ENCODE measurements around the gene ALKBH3.

ALKBH3 gene

GRCh38 chr11:43861141-43861540, 19.5 kb upstream of the ALKBH3 start:
- Histone ChIP-seq H3K9ac (ENCODE audit: low read depth, low read length) (no peak overlapping the region), H3K36me3 (ENCODE audit: control insufficient read depth, insufficient read depth, low read length) (no peaks in the 10 kb centered on the region), H3K4me3 (ENCODE audit: low read depth, low read length) (no peak overlapping the region), H3K9me3 (ENCODE audit: control insufficient read depth, insufficient read depth, low read length) (no peaks in the 10 kb centered on the region), H3K27me3 (ENCODE audit: control insufficient read depth, insufficient read depth, low read length) (no peaks in the 10 kb centered on the region), H3K4me1 (ENCODE audit: control insufficient read depth, insufficient read depth, low read length) (no peaks in the 10 kb centered on the region)

GRCh38 chr11:43866520-43866919, 14.1 kb upstream of the ALKBH3 start:
- H3K4me3 ChIP-seq (ENCODE audit: low read depth, low read length): no peak overlapping the region
- H3K4me1 ChIP-seq (ENCODE audit: control insufficient read depth, insufficient read depth, low read length): no peaks in the 10 kb centered on the region
- H3K9me3 ChIP-seq (ENCODE audit: control insufficient read depth, insufficient read depth, low read length): no peaks in the 10 kb centered on the region
- H3K36me3 ChIP-seq (ENCODE audit: control insufficient read depth, insufficient read depth, low read length): no peaks in the 10 kb centered on the region
- no peak overlapping the region for H3K9ac ChIP-seq (ENCODE audit: low read depth, low read length)
- H3K27me3 ChIP-seq (ENCODE audit: control insufficient read depth, insufficient read depth, low read length): peaks cover 15% of the 10 kb centered on the region

DNA sequence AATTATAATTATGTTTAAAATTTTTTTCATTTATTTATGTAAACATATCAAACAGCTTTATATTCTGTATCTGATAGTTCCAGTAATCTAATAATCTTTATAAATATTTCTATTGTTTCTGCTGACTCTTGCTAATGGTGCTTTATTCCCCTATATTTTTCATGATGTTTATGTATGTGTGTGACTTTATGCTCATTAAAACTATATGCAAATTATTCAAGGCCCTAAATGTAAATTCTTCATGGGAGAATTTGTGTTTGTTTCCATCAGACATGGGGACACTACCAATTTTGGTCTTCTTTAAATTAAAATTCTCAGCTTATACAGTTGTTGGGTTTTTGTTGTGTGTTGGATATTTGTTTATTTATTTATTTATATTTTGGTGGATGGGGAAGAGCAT, 13.7 kb upstream of the ALKBH3 start:
- no peak overlapping the region for H3K4me3 ChIP-seq (ENCODE audit: low read depth, low read length)
- no peak overlapping the region for H3K9ac ChIP-seq (ENCODE audit: low read depth, low read length)
- peaks cover 15% of the 10 kb centered on the region for H3K27me3 ChIP-seq (ENCODE audit: control insufficient read depth, insufficient read depth, low read length)
- no peaks in the 10 kb centered on the region for H3K36me3 ChIP-seq (ENCODE audit: control insufficient read depth, insufficient read depth, low read length)
- H3K9me3 ChIP-seq (ENCODE audit: control insufficient read depth, insufficient read depth, low read length): no peaks in the 10 kb centered on the region
- no peaks in the 10 kb centered on the region for H3K4me1 ChIP-seq (ENCODE audit: control insufficient read depth, insufficient read depth, low read length)

GRCh38 chr11:43868852-43869567, 11.6 kb upstream of the ALKBH3 start:
- no peak overlapping the region for H3K4me3 ChIP-seq (ENCODE audit: low read depth, low read length)
- no peaks in the 10 kb centered on the region for H3K9me3 ChIP-seq (ENCODE audit: control insufficient read depth, insufficient read depth, low read length)
- no peaks in the 10 kb centered on the region for H3K4me1 ChIP-seq (ENCODE audit: control insufficient read depth, insufficient read depth, low read length)
- no peaks in the 10 kb centered on the region for H3K36me3 ChIP-seq (ENCODE audit: control insufficient read depth, insufficient read depth, low read length)
- peaks cover 23% of the 10 kb centered on the region for H3K27me3 ChIP-seq (ENCODE audit: control insufficient read depth, insufficient read depth, low read length)
- no peak overlapping the region for H3K9ac ChIP-seq (ENCODE audit: low read depth, low read length)

DNA sequence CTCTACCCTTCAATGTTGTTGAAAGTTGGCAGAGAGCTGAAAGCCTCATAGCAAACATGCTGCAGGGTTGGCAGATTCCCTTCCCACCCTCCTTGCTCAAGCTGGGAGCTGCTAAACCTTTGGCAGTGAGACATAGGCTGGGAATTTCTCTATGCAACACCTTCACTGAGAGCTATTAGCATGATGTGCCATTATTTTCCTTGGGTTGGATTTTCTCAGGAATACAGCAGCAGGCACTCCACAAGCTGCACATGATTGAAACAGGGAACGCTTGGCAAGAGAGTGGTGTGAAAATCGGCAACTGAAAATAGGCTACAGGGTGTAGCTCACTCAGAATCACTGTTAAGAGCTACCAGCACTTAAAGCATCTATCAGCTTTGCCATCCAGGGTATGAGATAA, 9.6 kb upstream of the ALKBH3 start:
- Histone ChIP-seq H3K27me3 (ENCODE audit: control insufficient read depth, insufficient read depth, low read length) (peaks cover 31% of the 10 kb centered on the region), H3K9me3 (ENCODE audit: control insufficient read depth, insufficient read depth, low read length) (no peaks in the 10 kb centered on the region), H3K4me3 (ENCODE audit: low read depth, low read length) (no peak overlapping the region), H3K36me3 (ENCODE audit: control insufficient read depth, insufficient read depth, low read length) (no peaks in the 10 kb centered on the region), H3K4me1 (ENCODE audit: control insufficient read depth, insufficient read depth, low read length) (no peaks in the 10 kb centered on the region), H3K9ac (ENCODE audit: low read depth, low read length) (no peak overlapping the region)

DNA sequence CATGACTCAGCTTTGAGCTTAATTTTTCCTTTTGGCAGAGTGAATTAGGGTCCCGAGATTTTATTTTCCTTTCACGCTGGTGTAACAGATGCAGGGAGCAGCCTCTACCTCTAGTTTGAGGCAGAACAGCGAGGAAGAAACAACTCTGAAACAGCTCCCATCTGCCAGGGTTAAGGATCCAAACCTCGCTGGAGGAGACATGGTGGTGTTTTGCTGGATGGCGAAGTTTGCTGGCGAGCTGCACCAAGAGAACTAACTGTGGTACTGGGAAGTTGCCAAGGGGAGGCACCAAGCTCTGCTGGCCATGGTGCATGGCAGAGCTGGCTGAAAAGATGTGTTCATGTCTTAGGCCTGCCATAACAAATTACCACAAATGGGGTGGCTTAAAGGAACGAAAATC, 7.6 kb upstream of the ALKBH3 start:
- Histone ChIP-seq H3K4me3 (ENCODE audit: low read depth, low read length) (no peak overlapping the region), H3K4me1 (ENCODE audit: control insufficient read depth, insufficient read depth, low read length) (no peaks in the 10 kb centered on the region), H3K9ac (ENCODE audit: low read depth, low read length) (no peak overlapping the region), H3K9me3 (ENCODE audit: control insufficient read depth, insufficient read depth, low read length) (no peaks in the 10 kb centered on the region), H3K36me3 (ENCODE audit: control insufficient read depth, insufficient read depth, low read length) (no peaks in the 10 kb centered on the region), H3K27me3 (ENCODE audit: control insufficient read depth, insufficient read depth, low read length) (peaks cover 41% of the 10 kb centered on the region)

DNA sequence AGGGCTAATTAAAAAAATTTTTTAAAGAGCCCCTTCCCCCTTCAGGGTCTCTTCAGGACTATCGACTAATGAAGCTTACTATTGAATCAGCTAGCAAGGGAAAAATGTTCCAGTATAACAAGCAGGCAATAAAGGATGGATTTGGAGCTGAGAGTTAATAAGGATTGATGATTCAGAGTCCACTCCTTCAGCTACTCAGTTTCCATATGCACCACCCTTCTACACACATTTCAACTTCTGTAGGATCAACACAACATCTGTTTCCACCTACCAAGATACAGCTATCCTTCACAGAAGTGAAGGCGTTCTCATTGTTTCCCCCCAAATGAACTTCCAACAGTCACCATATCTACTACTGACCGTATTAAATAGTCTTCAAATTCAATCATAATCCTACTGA, 6.6 kb upstream of the ALKBH3 start:
- peaks cover 48% of the 10 kb centered on the region for H3K27me3 ChIP-seq (ENCODE audit: control insufficient read depth, insufficient read depth, low read length)
- no peak overlapping the region for H3K9ac ChIP-seq (ENCODE audit: low read depth, low read length)
- no peaks in the 10 kb centered on the region for H3K4me1 ChIP-seq (ENCODE audit: control insufficient read depth, insufficient read depth, low read length)
- H3K9me3 ChIP-seq (ENCODE audit: control insufficient read depth, insufficient read depth, low read length): no peaks in the 10 kb centered on the region
- no peaks in the 10 kb centered on the region for H3K36me3 ChIP-seq (ENCODE audit: control insufficient read depth, insufficient read depth, low read length)
- no peak overlapping the region for H3K4me3 ChIP-seq (ENCODE audit: low read depth, low read length)

- Histone ChIP-seq H3K9ac (ENCODE audit: low read depth, low read length) (no peak overlapping the region), H3K36me3 (ENCODE audit: control insufficient read depth, insufficient read depth, low read length) (no peaks in the 10 kb centered on the region), H3K4me1 (ENCODE audit: control insufficient read depth, insufficient read depth, low read length) (no peaks in the 10 kb centered on the region), H3K9me3 (ENCODE audit: control insufficient read depth, insufficient read depth, low read length) (no peaks in the 10 kb centered on the region), H3K4me3 (ENCODE audit: low read depth, low read length) (no peak overlapping the region), H3K27me3 (ENCODE audit: control insufficient read depth, insufficient read depth, low read length) (peaks cover 49% of the 10 kb centered on the region)
Measured at GRCh38 chr11:43874738-43875137, 5.9 kb upstream of the ALKBH3 start.

GRCh38 chr11:43879789-43880639, 617 bp upstream of the ALKBH3 start:
- Histone ChIP-seq H3K27me3 (ENCODE audit: control insufficient read depth, insufficient read depth, low read length) (peaks cover 30% of the 10 kb centered on the region), H3K9ac (ENCODE audit: low read depth, low read length) (no peak overlapping the region), H3K9me3 (ENCODE audit: control insufficient read depth, insufficient read depth, low read length) (no peaks in the 10 kb centered on the region), H3K36me3 (ENCODE audit: control insufficient read depth, insufficient read depth, low read length) (no peaks in the 10 kb centered on the region), H3K4me3 (ENCODE audit: low read depth, low read length) (peak overlapping the region; percentile 45), H3K4me1 (ENCODE audit: control insufficient read depth, insufficient read depth, low read length) (no peaks in the 10 kb centered on the region)

- Histone ChIP-seq H3K9ac (ENCODE audit: low read depth, low read length) (no peak overlapping the region), H3K4me1 (ENCODE audit: control insufficient read depth, insufficient read depth, low read length) (no peaks in the 10 kb centered on the region)
Measured at GRCh38 chr11:43892851-43893250, 12.2 kb downstream of the ALKBH3 start.

DNA sequence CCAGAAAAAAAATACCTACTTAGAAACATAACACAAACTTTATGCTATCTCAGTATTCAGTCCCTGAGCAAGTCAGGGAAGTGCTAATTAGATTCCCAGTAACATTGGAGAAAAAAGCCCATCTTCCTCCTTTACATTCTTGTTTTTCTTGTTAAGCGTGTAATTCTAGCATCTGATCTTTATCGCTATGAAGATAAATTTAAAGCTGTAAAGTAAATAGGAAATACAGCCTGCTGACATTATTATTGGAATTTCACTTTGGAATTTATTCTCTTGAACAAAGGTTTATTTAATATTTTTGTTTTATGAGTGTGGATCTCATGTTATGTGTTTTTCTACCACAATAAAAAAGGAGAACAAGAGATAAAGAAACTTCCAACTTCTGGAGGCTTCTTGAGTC, 13.9 kb downstream of the ALKBH3 start:
- H3K36me3 ChIP-seq (ENCODE audit: control insufficient read depth, insufficient read depth, low read length): peaks cover 13% of the 10 kb centered on the region
- no peaks in the 10 kb centered on the region for H3K9me3 ChIP-seq (ENCODE audit: control insufficient read depth, insufficient read depth, low read length)
- H3K27me3 ChIP-seq (ENCODE audit: control insufficient read depth, insufficient read depth, low read length): no peaks in the 10 kb centered on the region
- no peaks in the 10 kb centered on the region for H3K4me1 ChIP-seq (ENCODE audit: control insufficient read depth, insufficient read depth, low read length)
- no peak overlapping the region for H3K4me3 ChIP-seq (ENCODE audit: low read depth, low read length)
- H3K9ac ChIP-seq (ENCODE audit: low read depth, low read length): no peak overlapping the region

More at GRCh38 chr11:43892851-43893250, 12.2 kb downstream of the ALKBH3 start:
- H3K36me3 ChIP-seq (ENCODE audit: control insufficient read depth, insufficient read depth, low read length): peaks cover 7% of the 10 kb centered on the region
- H3K4me3 ChIP-seq (ENCODE audit: low read depth, low read length): no peak overlapping the region
- no peaks in the 10 kb centered on the region for H3K9me3 ChIP-seq (ENCODE audit: control insufficient read depth, insufficient read depth, low read length)
- H3K27me3 ChIP-seq (ENCODE audit: control insufficient read depth, insufficient read depth, low read length): no peaks in the 10 kb centered on the region

DNA sequence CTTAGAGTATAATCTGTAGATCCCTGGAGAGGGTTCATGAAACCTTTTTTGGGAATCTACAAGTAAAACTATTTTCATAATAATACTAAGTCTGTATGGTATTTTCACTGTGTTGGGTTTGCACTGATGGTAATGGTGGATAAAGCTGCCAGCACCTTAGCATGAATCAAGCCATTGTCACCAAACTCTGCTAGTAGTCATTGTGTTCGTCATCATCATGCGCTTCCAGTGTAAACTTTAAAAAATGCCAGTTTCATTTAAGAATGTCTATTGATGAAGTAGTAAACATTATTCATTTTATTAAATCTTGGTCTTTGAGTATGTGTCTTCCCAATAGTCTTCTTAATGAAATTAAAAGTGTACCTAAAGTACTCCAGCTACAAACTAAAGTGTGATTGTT, 15.0 kb downstream of the ALKBH3 start:
- H3K27me3 ChIP-seq (ENCODE audit: control insufficient read depth, insufficient read depth, low read length): no peaks in the 10 kb centered on the region
- no peak overlapping the region for H3K9ac ChIP-seq (ENCODE audit: low read depth, low read length)
- no peaks in the 10 kb centered on the region for H3K4me1 ChIP-seq (ENCODE audit: control insufficient read depth, insufficient read depth, low read length)
- no peak overlapping the region for H3K4me3 ChIP-seq (ENCODE audit: low read depth, low read length)
- H3K36me3 ChIP-seq (ENCODE audit: control insufficient read depth, insufficient read depth, low read length): peaks cover 13% of the 10 kb centered on the region
- no peaks in the 10 kb centered on the region for H3K9me3 ChIP-seq (ENCODE audit: control insufficient read depth, insufficient read depth, low read length)
